Right kidney (tissue), 1 donor: ENCODE results near the gene DCAF5.

Experiments used
- DNase-seq: peaks from one replicate; pipeline ENCODE4 v3.0.0-alpha.2; 2016

DCAF5 gene

DNA sequence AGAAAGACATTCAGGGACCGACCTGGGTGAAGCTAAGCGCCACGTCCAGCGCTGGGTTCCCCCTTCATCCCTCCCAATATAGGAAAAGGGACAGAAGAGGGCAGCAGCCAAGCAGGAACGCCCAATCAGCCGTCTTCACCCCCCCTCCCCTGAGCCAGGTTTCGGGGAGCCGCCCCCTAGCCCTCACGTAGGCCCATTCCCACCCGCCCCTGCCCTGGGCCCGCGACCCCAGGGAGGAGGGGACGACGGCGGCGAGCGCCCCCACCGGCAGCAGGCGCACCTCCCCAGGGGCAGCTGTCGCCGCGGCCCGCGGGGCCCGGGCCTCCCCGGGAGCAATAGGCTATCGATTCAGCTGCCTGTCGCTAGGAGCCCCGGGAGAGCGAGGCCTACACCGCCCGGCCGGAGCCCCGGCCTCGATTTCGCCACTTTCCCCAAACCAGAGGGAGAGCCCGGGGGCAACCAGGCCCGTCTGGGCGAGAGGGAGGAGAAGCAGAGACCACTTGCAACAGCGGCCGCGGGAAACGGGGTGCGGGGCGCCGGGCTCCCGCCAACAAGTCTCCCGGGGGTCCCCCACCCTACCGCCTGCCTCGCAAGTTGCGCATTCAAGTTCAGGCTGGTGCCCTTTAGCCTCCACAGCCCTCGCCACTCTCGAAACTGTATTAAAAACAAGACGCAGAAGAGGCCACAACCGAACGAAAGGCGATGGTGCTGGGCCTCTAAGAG, 1.3 kb downstream of the DCAF5 start:
- peak; percentile 87 for DNase-seq

- no peak for DNase-seq
These were observed 3.3 kb downstream of the DCAF5 start for GRCh38 chr14:69149461-69150244.

GRCh38 chr14:69142101-69142500, 10.8 kb downstream of the DCAF5 start:
- DNase-seq, result no peak

GRCh38 chr14:69141550-69141949, 11.4 kb downstream of the DCAF5 start:
- DNase-seq, result no peak

- DNase-seq, result no peak
These were observed 13.2 kb downstream of the DCAF5 start for GRCh38 chr14:69139743-69140142.

- DNase-seq, result no peak
These were observed 14.9 kb downstream of the DCAF5 start for GRCh38 chr14:69137843-69138535.

- DNase-seq, result no peak
These were observed 15.5 kb downstream of the DCAF5 start for GRCh38 chr14:69137416-69137815.

- no peak for DNase-seq
These were observed 17.8 kb downstream of the DCAF5 start for GRCh38 chr14:69135133-69135532.

GRCh38 chr14:69133206-69134125, 19.5 kb downstream of the DCAF5 start:
- no peak for DNase-seq

GRCh38 chr14:69132513-69133181, 20.3 kb downstream of the DCAF5 start:
- no peak for DNase-seq

DNA sequence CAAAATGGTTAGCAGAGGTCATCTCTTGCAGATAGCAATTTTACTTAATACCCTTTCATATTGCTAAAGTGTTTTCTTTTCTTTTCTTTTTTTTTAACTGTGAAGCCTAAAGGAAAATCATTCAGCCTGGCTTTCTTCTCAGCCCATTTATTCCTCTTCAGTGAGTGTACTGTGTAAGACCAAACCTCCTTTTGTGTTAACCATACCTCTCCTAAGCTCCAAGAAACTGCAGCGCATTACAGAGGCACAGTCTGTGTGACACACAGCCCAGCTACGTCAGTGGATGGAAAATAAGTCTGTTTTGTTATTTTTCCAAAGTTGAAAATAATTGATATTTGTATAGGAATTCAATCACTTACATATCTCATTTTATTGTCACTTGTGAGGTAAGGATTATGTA, 21.7 kb downstream of the DCAF5 start:
- no peak for DNase-seq

GRCh38 chr14:69129264-69129880, 23.5 kb downstream of the DCAF5 start:
- DNase-seq, result peak; percentile 54

DNA sequence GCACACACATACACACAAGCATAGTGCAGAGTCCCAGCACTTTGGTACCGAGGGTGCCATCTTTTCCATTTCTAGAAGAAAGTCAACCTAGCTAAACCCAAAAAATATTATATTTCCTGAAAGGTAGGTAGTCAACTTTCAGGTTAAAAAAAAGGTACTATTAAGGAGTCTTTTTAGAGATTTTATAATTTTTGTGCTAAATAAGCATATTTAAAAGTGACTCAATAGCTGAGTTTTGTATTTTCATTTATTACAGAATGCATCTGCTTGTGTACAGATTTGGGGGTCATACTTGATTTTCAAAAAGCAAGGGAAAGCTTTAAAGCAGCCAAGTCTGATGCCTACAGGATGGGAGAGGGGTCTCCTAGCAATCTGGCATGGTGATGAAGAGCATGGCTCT, 34.6 kb downstream of the DCAF5 start:
- DNase-seq, result no peak

- no peak for DNase-seq
These were observed 35.7 kb downstream of the DCAF5 start for GRCh38 chr14:69117020-69117767.

GRCh38 chr14:69115407-69116185, 37.3 kb downstream of the DCAF5 start:
- DNase-seq, result no peak

DNA sequence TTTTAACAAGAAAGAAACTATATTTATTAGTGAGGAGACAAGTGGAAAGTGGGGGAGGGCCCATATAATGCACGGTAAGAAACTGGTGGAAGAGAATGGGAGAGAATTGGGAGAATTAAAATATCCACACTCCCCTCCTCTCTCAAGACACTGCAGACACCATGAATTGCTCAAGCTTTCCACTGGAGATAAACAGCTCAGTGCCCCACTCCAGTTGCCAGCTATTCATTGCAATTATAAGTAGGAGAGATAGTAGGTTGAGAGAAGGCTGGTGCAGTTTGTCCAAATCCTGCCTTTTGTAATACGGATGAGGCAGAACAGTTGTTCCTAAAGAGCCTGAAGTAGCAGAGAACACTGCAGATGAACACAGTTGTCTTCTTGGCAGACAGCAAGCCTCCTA, 38.2 kb downstream of the DCAF5 start:
- DNase-seq, result no peak

GRCh38 chr14:69108358-69108757, 44.6 kb downstream of the DCAF5 start:
- DNase-seq, result no peak

- DNase-seq, result no peak
These were observed 45.4 kb downstream of the DCAF5 start for GRCh38 chr14:69107407-69108003.

GRCh38 chr14:69106451-69106850, 46.5 kb downstream of the DCAF5 start:
- DNase-seq, result no peak
